Gastrocnemius medialis (tissue), 4 donors: Measurements from ENCODE around the gene NCOA7.

ENCODE experiments used
- POLR2A ChIP-seq, 2 donors: fragments of 450-650 bp; IDR thresholded peaks; one replicate each; pipeline ENCODE4 v1.6.1; 2017; ENCODE audit warnings: antibody characterized with exemption in 2 of 2, mild to moderate bottlenecking in 2 of 2, moderate library complexity in 2 of 2
- TF ChIP-seq, protein P1 (sequence below), 5 experiments: fragments of 450-650 bp in 3 of 5; fragments of 200-600 bp in 2 of 5; sonication (generic) in 2 of 5; IDR thresholded peaks in 4 of 5; conservative IDR thresholded peaks in 1 of 5; 1 replicate in 4 of 5; 2 replicates in 1 of 5; pipeline ENCODE4 v1.5.1; 2016 to 2019; ENCODE audit warnings: antibody characterized with exemption in 5 of 5, mild to moderate bottlenecking in 3 of 5, moderate library complexity in 3 of 5

DNA sequence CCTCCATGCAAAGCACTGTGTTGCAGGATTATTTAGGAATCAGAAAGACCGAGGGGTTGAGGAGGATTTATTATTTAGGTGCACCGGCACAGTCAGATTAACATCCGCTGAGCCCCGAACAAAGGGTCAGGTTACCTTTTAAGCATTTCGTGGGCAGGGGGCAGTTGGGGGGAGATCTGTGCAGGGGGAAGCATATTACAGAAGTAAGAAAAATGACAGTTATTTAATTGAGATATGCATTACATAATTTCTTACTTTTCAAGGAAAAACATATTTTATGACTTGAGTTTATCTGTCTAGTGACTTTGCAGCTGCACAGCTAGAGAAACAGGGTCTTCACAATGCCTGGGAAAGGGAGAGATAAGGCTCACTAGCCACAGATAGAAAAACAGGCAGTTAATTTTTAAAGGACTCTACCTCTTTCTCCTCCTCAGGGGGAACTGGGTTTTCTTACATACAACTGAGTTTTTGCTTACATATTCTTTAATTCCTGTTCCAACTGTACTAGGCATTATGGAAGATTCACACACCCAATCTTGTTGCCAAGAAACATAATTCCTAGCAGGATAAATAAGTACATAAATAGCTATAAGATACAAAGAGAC lies 164.1 kb downstream of the NCOA7 start:
- TF ChIP-seq, protein P1, sequence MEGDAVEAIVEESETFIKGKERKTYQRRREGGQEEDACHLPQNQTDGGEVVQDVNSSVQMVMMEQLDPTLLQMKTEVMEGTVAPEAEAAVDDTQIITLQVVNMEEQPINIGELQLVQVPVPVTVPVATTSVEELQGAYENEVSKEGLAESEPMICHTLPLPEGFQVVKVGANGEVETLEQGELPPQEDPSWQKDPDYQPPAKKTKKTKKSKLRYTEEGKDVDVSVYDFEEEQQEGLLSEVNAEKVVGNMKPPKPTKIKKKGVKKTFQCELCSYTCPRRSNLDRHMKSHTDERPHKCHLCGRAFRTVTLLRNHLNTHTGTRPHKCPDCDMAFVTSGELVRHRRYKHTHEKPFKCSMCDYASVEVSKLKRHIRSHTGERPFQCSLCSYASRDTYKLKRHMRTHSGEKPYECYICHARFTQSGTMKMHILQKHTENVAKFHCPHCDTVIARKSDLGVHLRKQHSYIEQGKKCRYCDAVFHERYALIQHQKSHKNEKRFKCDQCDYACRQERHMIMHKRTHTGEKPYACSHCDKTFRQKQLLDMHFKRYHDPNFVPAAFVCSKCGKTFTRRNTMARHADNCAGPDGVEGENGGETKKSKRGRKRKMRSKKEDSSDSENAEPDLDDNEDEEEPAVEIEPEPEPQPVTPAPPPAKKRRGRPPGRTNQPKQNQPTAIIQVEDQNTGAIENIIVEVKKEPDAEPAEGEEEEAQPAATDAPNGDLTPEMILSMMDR (IDR thresholded peaks at IDR 0.05 in 4 of 5, conservative IDR thresholded peaks at IDR 0.05 in 1 of 5): no peak
- TF ChIP-seq POLR2A (IDR thresholded peaks at IDR 0.05): no peak
